HepG2 (cell line): ENCODE data around the gene MBD5. TPM values are rescaled to one million over a fixed set of nuclear protein-coding genes. Genes with fewer than 3 reads are reported as not detected.
A peak's percentile ranks its signal among the peaks of the same experiment; 100 is the strongest.

Experiments
- ATAC-seq: fragments of 200-7000 bp; cut with Tn5 transposase; 3 replicates; pipeline ENCODE4 v1.9.1; 2020; ENCODE audit warnings: mild to moderate bottlenecking, moderate library complexity
- BruUV-seq: library from RNA; stranded (reverse); fragments of 400-500 nt; replicated peaks from 2 replicates; lab custom pipeline; 2021; lab: Mats Ljungman, UMichigan
- CTCF ChIA-PET: fragments of 300-600 bp; formaldehyde crosslinking; extraction: SDS; loops from one replicate; lab custom pipeline; 2021; ENCODE audit warnings: low total read pairs, inconsistent platforms, low intra/inter-chr PET ratio; lab: Yijun Ruan, JAX
- POLR2A ChIA-PET: fragments of 350-600 bp; sonication (Branson Sonifier 250); formaldehyde crosslinking; loops from one replicate; lab custom pipeline; 2020; ENCODE audit warnings: antibody characterized with exemption, inconsistent platforms; lab: Yijun Ruan, JAX
- DNase-seq: peaks from one replicate; pipeline ENCODE4 v3.0.0-alpha.2; 2015; ENCODE audit warnings: low spot score
- FAIRE-seq: peaks from 3 replicates; lab custom pipeline; 2011; peaks lifted over from hg19 to GRCh38; lab: Jason Lieb, UNC
- H2AFZ ChIP-seq: one replicate; pipeline ENCODE4 v1.6.1; 2011; ENCODE audit warnings: low read length, inconsistent platforms
- H3K27ac ChIP-seq: fragments of 300-600 bp; 3 replicates; pipeline ENCODE4 v1.8.0; 2011; ENCODE audit warnings: mixed run types, mild to moderate bottlenecking, mixed read lengths, low read length, inconsistent platforms; ENCODE audit not compliant: insufficient read depth; ENCODE audit errors: extremely low read length
- H3K27me3 ChIP-seq, 2 experiments: fragments of 200-600 bp in 1 of 2; 2 replicates in 1 of 2; 3 replicates in 1 of 2; pipeline versions ENCODE4 v1.6.0 to v1.8.0; 2011; ENCODE audit warnings: low read length in 2 of 2, mild to moderate bottlenecking in 2 of 2, moderate library complexity in 2 of 2, inconsistent platforms in 1 of 2; ENCODE audit not compliant: insufficient read depth in 2 of 2, control insufficient read depth in 1 of 2
- H3K36me3 ChIP-seq, 2 experiments: fragments of 200-600 bp in 1 of 2; replicated peaks in 1 of 2; 2 replicates in 1 of 2; 3 replicates in 1 of 2; pipeline versions ENCODE4 v1.5.1 to v1.8.0; 2011; ENCODE audit warnings: low read length in 2 of 2, inconsistent platforms in 1 of 2; ENCODE audit not compliant: insufficient read depth in 2 of 2, control insufficient read depth in 1 of 2
- H3K4me1 ChIP-seq: 2 replicates; pipeline ENCODE4 v1.5.1; 2012; ENCODE audit warnings: low read length, inconsistent platforms; ENCODE audit not compliant: insufficient read depth
- H3K4me2 ChIP-seq: 2 replicates; pipeline ENCODE4 v1.6.0; 2011; ENCODE audit warnings: low read depth, low read length, inconsistent platforms
- H3K4me3 ChIP-seq, 3 experiments: fragments of 200-600 bp in 1 of 3; sonication (generic), shearing (Covaris generic) in 1 of 3; replicated peaks in 1 of 3; 2 replicates each; pipeline ENCODE4 v1.5.1; 2011 to 2016; ENCODE audit warnings: low read length in 3 of 3, inconsistent platforms in 2 of 3, low read depth in 2 of 3, mild to moderate bottlenecking in 2 of 3, control low read depth in 1 of 3, mixed read lengths in 1 of 3; ENCODE audit not compliant: insufficient read depth in 1 of 3
- H3K79me2 ChIP-seq: one replicate; pipeline ENCODE4 v1.6.1; 2011; ENCODE audit warnings: low read length, inconsistent platforms; ENCODE audit not compliant: insufficient read depth
- H3K9ac ChIP-seq: 2 replicates; pipeline ENCODE4 v1.6.0; 2011; ENCODE audit warnings: mild to moderate bottlenecking, low read depth, low read length, inconsistent platforms; ENCODE audit not compliant: insufficient read depth
- H3K9me3 ChIP-seq: 2 replicates; pipeline ENCODE4 v1.5.1; 2012; ENCODE audit warnings: mild to moderate bottlenecking, low read length
- H4K20me1 ChIP-seq: 2 replicates; pipeline ENCODE4 v1.6.0; 2011; ENCODE audit warnings: inconsistent platforms, mild to moderate bottlenecking, low read length, moderate library complexity; ENCODE audit not compliant: insufficient read depth
- GPBP1L1 ChIP-seq: sonication (generic); formaldehyde crosslinking; IDR thresholded peaks from 2 replicates; pipeline ENCODE4 v1.5.0; 2020; ENCODE audit warnings: mild to moderate bottlenecking, missing genetic modification reagents
- YEATS2 ChIP-seq: sonication (generic); formaldehyde crosslinking; IDR thresholded peaks from 2 replicates; pipeline ENCODE4 v1.4.0; 2020; ENCODE audit warnings: missing genetic modification reagents, borderline replicate concordance
- ZBTB34 ChIP-seq: sonication (generic); formaldehyde crosslinking; IDR thresholded peaks from 2 replicates; pipeline ENCODE4 v1.8.0; 2022; ENCODE audit warnings: mild to moderate bottlenecking, missing genetic modification reagents
- ZBTB43 ChIP-seq: sonication (generic); formaldehyde crosslinking; conservative IDR thresholded peaks from 2 replicates; pipeline ENCODE4 v1.4.0; 2020; ENCODE audit warnings: missing genetic modification reagents
- ZNF572 ChIP-seq: sonication (generic); formaldehyde crosslinking; IDR thresholded peaks from 2 replicates; pipeline ENCODE4 v1.5.1; 2020; ENCODE audit warnings: mild to moderate bottlenecking, missing genetic modification reagents
- ZNF772 ChIP-seq: sonication (generic); formaldehyde crosslinking; IDR thresholded peaks from 2 replicates; pipeline ENCODE4 v1.5.0; 2020; ENCODE audit warnings: mild to moderate bottlenecking, missing genetic modification reagents
- in situ Hi-C: cut with HindIII; loops from 2 replicates; pipeline ENCODE4 v1.10.0; 2017; ENCODE audit warnings: low pct_unique_long_range_greater_than_20kb; ENCODE audit not compliant: extremely low pct_ligation_motif_present
- intact Hi-C: fragments of 100-400 bp; cut with micrococcal nuclease; formaldehyde crosslinking; loops from one replicate; pipeline ENCODE4 v1.10.0; 2022; ENCODE audit not compliant: unreplicated experiment
- polyA plus RNA-seq, 8 experiments: library from polyadenylated mRNA; depleted of rRNA in 3 of 8; stranded (reverse) in 7 of 8; unstranded in 1 of 8; fragments of >200 nt; fragmentation: Illumina TruSeq in 4 of 8; extraction: Trizol in 4 of 8; gene quantifications; 2 replicates each; pipeline versions ENCODE4 v1.2.1 to v1.2.3, GENCODE V29; 2011 to 2016; ENCODE audit warnings: low read depth in 4 of 8, missing spikeins in 1 of 8, mixed read lengths in 1 of 8; ENCODE audit not compliant: insufficient read depth in 1 of 8
- total RNA-seq, 5 experiments: library from RNA; depleted of rRNA; stranded (reverse); fragments of >200 nt; fragmentation: Illumina TruSeq; extraction: Trizol; gene quantifications; 2 replicates each; pipeline ENCODE4 v1.2.3, GENCODE V29; 2016; ENCODE audit warnings: low read depth in 1 of 5

MBD5 gene
- total and polyA plus RNA-seq, 2 of the 13 experiments (the other 11 are each of a cell fraction or from before 2014, with no cell fraction given): 13.5 to 26.4 TPM

GRCh38 chr2:148049284-148049683 is 28.4 kb downstream of the MBD5 start:
- TF ChIP-seq ZBTB34 (CRISPR knock-in tag): no peak
- no peak for TF ChIP-seq GPBP1L1 (CRISPR knock-in tag)
- TF ChIP-seq ZBTB43 (CRISPR knock-in tag): no peak
- TF ChIP-seq YEATS2 (CRISPR knock-in tag): no peak
- TF ChIP-seq ZNF572: no peak
- TF ChIP-seq ZNF772 (CRISPR knock-in tag): no peak
- Histone ChIP-seq H4K20me1 (0 out of 2 replicates have a peak, but pooled peaks cover 2% of the 10 kb centered on the region), H3K27ac (no peak overlapping the region), H3K4me2 (no peak overlapping the region), H3K9ac (no peak overlapping the region), H3K4me1 (peaks cover 25% of the 10 kb centered on the region), H2AFZ (no peak overlapping the region), H3K36me3 (no peaks in the 10 kb centered on the region), H3K4me3 (no peak overlapping the region), H3K79me2 (no peaks in the 10 kb centered on the region), H3K27me3 (no peaks in the 10 kb centered on the region), H3K9me3 (no peaks in the 10 kb centered on the region)
- CTCF ChIA-PET: no interaction called here
- FAIRE-seq (no peak), DNase-seq (no peak), ATAC-seq (peak; percentile 29; the same call in 1 of the 3 replicates)
- BruUV-seq: no TSS peak
- POLR2A ChIA-PET: no interaction called here
- in situ Hi-C loops: no loop called here
- intact Hi-C loops: no loop called here
